Fibroblast of the aortic adventitia (primary cell): ENCODE results near the gene ADIPOR2. TPM values are rescaled to one million over a fixed set of nuclear protein-coding genes. Genes with fewer than 3 reads are reported as not detected.

Source experiments
- DNase-seq: peaks from one replicate; pipeline ENCODE4 v3.0.0-alpha.2; 2010; ENCODE audit warnings: low read depth
- H3K4me3 ChIP-seq: 2 replicates; pipeline ENCODE4 v1.5.1; 2011; ENCODE audit warnings: low read depth, mild to moderate bottlenecking, control low read depth, low read length, moderate library complexity
- CTCF ChIP-seq: IDR thresholded peaks from 2 replicates; pipeline ENCODE4 v1.5.1; 2011; ENCODE audit warnings: mild to moderate bottlenecking, low read length, control low read depth, inconsistent platforms; ENCODE audit not compliant: insufficient read depth
- small RNA-seq: library from RNA; depleted of rRNA; stranded (forward); fragments of <200 nt; gene quantifications from one replicate; pipeline ENCODE3, GENCODE V24; 2012
- total RNA-seq: library from RNA; depleted of rRNA; stranded (reverse); fragments of >200 nt; gene quantifications from 2 replicates; pipeline ENCODE4 v1.2.3, GENCODE V29; 2012; ENCODE audit warnings: low replicate concordance

ADIPOR2 gene
- total RNA-seq, 1 donor: 26.0 TPM

DNA sequence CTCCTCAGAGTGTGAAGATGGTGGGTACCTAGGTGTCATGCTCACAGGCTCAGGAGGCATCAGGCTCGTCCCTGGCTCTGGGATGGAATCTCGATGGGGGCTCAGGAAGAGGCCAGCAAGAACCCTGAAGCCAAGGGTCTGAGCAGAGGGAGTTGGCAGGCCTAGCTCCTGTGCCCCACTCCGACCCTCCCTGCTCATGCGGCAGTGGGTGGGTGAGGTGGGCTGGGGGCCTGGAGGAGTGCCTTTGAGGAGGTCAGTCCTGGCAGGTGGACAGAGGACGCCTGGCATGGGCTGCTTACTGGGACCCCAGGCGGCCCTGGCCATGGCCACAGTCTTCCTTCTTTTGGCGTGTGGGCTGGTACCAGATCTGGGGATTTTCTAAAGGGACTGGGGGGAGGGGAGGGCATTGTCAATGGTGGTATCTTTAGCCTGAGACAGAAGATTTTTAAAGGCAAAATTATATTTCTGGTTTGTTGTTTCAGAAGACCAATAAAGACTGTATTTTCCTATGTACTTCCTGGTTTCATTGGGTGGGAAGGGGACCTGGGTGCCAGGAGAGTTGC is 145.5 kb downstream of the ADIPOR2 start:
- no peak for DNase-seq
- no peak for TF ChIP-seq CTCF
- no peak overlapping the region for H3K4me3 ChIP-seq

DNA sequence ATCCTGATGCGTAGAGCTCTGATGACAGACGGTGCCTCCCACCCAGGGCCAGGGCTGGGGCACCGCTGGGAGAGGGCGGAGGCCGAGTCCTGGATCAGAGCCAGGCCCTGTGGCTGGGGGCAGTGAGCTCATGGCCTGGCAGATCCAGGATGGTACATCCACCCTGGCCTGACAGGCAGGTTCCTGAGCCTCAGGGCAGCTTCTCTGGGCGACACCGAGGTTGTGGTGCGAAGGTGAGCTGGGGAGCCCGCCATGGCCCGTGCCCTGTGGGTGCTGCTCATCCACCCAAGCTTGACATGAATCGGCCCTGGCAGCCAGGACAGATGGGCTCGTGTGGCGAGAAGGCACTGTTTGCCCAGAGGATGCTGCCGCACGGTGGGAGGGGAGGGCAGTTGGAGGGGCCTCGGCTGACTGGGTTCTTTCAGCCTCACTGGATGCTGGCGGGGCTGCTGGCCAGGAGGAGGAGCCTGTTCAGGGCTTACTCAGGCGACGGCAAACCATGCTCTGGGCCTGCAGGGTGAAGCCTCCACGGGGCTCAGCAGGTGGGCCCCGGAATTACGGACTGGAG is 146.1 kb downstream of the ADIPOR2 start:
- DNase-seq: no peak
- TF ChIP-seq CTCF: no peak
- H3K4me3 ChIP-seq: no peak overlapping the region

- no peak for TF ChIP-seq CTCF
- no peak overlapping the region for H3K4me3 ChIP-seq
- DNase-seq: no peak
Measured at GRCh38 chr12:1837541-1838204, 146.8 kb downstream of the ADIPOR2 start.

Small RNA genes within 50 kb of the gene (small RNA-seq; reads per million reads assigned to genes)
- gene MIR3649: not detected

Other genes starting within 250 kb of the ADIPOR2 start
- 1.1 and 11.2 TPM in 2 replicates for gene FBXL14, start 96.5 kb upstream of the ADIPOR2 start, total RNA-seq
- gene WNT5B, start 61.8 kb upstream of the ADIPOR2 start, total RNA-seq: 3.1 and 16.6 TPM in 2 replicates
- gene LRTM2, start 129.5 kb downstream of the ADIPOR2 start, total RNA-seq: not detected in 2 replicates
- gene CACNA2D4, start 227.6 kb downstream of the ADIPOR2 start, total RNA-seq: 0.08 and 0.27 TPM in 2 replicates